ENCODE results near the gene TBL1X.

GRCh38 chrX:9775930-9776329 lies 311.1 kb downstream of the TBL1X start:
- no peak for TF ChIP-seq POLR2AphosphoS5 (IDR thresholded peaks at IDR 0.05; ENCODE audit: low read depth, low read length)
- no peak for TF ChIP-seq TAF1 (IDR thresholded peaks at IDR 0.05; ENCODE audit: borderline replicate concordance, insufficient read depth, low read length)
